ENCODE measurements around the gene PCNX2. TPM values are rescaled to one million over a fixed set of nuclear protein-coding genes. Genes with fewer than 3 reads are reported as not detected.

PCNX2 gene
- total and polyA plus RNA-seq, 8 donors: 5.5 to 25.9 (median 8.7) TPM

GRCh38 chr1:233094691-233095090 lies 200.8 kb downstream of the PCNX2 start:
- H3K27ac ChIP-seq: no peak overlapping the region
- H3K4me3 ChIP-seq: no peak overlapping the region
- no peaks in the 10 kb centered on the region for H3K36me3 ChIP-seq
- DNase-seq: no peak
- FAIRE-seq: no peak
- intact Hi-C loops (cut with DNase I): no loop called here
- no peak for ATAC-seq
- no peaks in the 10 kb centered on the region for H3K9me3 ChIP-seq
- TF ChIP-seq, protein P1, sequence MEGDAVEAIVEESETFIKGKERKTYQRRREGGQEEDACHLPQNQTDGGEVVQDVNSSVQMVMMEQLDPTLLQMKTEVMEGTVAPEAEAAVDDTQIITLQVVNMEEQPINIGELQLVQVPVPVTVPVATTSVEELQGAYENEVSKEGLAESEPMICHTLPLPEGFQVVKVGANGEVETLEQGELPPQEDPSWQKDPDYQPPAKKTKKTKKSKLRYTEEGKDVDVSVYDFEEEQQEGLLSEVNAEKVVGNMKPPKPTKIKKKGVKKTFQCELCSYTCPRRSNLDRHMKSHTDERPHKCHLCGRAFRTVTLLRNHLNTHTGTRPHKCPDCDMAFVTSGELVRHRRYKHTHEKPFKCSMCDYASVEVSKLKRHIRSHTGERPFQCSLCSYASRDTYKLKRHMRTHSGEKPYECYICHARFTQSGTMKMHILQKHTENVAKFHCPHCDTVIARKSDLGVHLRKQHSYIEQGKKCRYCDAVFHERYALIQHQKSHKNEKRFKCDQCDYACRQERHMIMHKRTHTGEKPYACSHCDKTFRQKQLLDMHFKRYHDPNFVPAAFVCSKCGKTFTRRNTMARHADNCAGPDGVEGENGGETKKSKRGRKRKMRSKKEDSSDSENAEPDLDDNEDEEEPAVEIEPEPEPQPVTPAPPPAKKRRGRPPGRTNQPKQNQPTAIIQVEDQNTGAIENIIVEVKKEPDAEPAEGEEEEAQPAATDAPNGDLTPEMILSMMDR (IDR thresholded peaks at IDR 0.05): no peak
- H3K27me3 ChIP-seq: no peaks in the 10 kb centered on the region
- no peaks in the 10 kb centered on the region for H3K4me1 ChIP-seq
- 92 to 100% methylated on average over 1 of the region's 1 CpG for WGBS, 2 donors

- WGBS, 2 donors: 47 to 62% methylated on average over 2 of the region's 2 CpGs
- DNase-seq (no peak), ATAC-seq (no peak), FAIRE-seq (no peak)
- no peak overlapping the region for H3K27ac ChIP-seq
- no peaks in the 10 kb centered on the region for H3K9me3 ChIP-seq
- intact Hi-C loops (cut with DNase I): no loop called here
- TF ChIP-seq, protein P1 (IDR thresholded peaks at IDR 0.05): no peak
- no peaks in the 10 kb centered on the region for H3K27me3 ChIP-seq
- no peaks in the 10 kb centered on the region for H3K36me3 ChIP-seq
- H3K4me3 ChIP-seq: no peak overlapping the region
- no peaks in the 10 kb centered on the region for H3K4me1 ChIP-seq
These were observed 201.3 kb downstream of the PCNX2 start for GRCh38 chr1:233094269-233094668.

DNA sequence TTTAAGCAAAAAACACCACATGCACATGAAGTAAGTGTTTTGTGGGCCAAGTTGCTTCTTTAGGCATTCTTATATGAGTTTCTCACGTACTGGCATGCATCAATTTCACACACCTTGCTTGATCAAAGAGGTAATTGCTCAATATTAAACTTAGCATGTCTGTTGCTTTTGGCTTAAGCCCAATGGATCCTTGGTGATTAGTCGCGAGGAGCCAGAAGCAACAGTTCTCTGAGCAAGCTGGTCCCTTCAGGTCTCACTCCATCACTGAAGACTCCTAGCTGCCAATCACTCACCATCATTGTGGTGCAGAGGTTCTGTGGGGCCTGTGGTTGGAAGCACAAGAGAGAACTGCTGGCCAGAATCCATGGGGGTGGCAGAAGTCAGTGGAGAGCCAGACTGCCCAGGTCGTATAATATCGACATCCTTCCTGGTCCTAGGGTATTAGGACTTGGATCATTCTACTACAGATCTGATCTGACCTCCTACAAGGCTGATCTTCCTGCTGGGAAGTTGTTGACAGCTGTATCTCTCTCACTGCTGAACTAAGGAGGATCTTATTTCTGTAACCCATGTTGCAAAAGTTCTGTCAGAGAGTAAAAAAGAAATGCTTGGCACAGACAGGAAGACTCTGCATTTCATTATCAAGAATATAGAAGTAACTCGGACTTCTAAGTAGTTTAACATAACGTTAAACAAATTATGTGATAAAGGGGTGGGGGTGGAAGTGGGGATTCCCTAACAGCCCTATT lies 204.6 kb downstream of the PCNX2 start:
- no peaks in the 10 kb centered on the region for H3K9me3 ChIP-seq
- TF ChIP-seq, protein P1 (IDR thresholded peaks at IDR 0.05): no peak
- intact Hi-C loops (cut with DNase I): no loop called here
- H3K4me1 ChIP-seq: no peaks in the 10 kb centered on the region
- no peak overlapping the region for H3K27ac ChIP-seq
- H3K27me3 ChIP-seq: no peaks in the 10 kb centered on the region
- no peak overlapping the region for H3K4me3 ChIP-seq
- DNase-seq: no peak
- no peaks in the 10 kb centered on the region for H3K36me3 ChIP-seq
- no peak for FAIRE-seq
- ATAC-seq: no peak
- WGBS, 2 donors: 76 to 85% methylated on average over 7 of the region's 7 CpGs

- DNase-seq: no peak
- Histone ChIP-seq H3K27ac (no peak overlapping the region), H3K27me3 (no peaks in the 10 kb centered on the region), H3K36me3 (no peaks in the 10 kb centered on the region), H3K4me3 (no peak overlapping the region), H3K9me3 (no peaks in the 10 kb centered on the region), H3K4me1 (no peaks in the 10 kb centered on the region)
- WGBS, 2 donors: 95 to 99% methylated on average over 3 of the region's 3 CpGs
- intact Hi-C loops (cut with DNase I): no loop called here
- TF ChIP-seq, protein P1 (IDR thresholded peaks at IDR 0.05): no peak
- ATAC-seq: no peak
- no peak for FAIRE-seq
These were observed 206.3 kb downstream of the PCNX2 start for GRCh38 chr1:233089251-233089650.

GRCh38 chr1:233088613-233089012 lies 206.9 kb downstream of the PCNX2 start:
- WGBS, 2 donors: 90 to 95% methylated on average over 6 of the region's 6 CpGs
- H3K27me3 ChIP-seq: no peaks in the 10 kb centered on the region
- intact Hi-C loops (cut with DNase I): no loop called here
- no peak overlapping the region for H3K4me3 ChIP-seq
- no peak for FAIRE-seq
- no peaks in the 10 kb centered on the region for H3K9me3 ChIP-seq
- DNase-seq: no peak
- no peak for ATAC-seq
- TF ChIP-seq, protein P1 (IDR thresholded peaks at IDR 0.05): no peak
- H3K27ac ChIP-seq: no peak overlapping the region
- H3K36me3 ChIP-seq: no peaks in the 10 kb centered on the region
- no peaks in the 10 kb centered on the region for H3K4me1 ChIP-seq
